Measurements from ENCODE around the gene MSLN. TPM values are rescaled to one million over a fixed set of nuclear protein-coding genes. Genes with fewer than 3 reads are reported as not detected.

Gene MSLN
- total RNA-seq, 1 donor from 2014 or later, result 4.5 TPM

DNA sequence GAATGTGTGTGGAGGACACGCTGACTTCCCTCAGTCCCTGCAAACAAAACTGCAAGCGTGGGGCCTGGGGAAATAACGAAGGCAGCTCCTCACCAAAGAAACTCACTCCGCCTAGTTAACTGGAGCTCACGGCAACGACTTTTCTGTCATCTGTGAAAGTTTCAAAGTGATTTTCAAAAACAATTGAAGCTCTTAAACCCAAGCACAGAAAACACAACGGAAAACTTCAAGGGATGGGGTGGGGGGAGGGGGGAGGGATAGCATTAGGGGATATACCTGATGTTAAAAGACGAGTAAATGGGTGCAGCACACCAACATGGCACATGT, 43.2 kb downstream of the MSLN start:
- H3K27me3 ChIP-seq (ENCODE audit: control insufficient read depth, insufficient read depth, low read length), result peaks cover 16% of the 10 kb centered on the region
- DNase-seq (ENCODE audit: low read depth) (no peak), FAIRE-seq (no peak)

DNA sequence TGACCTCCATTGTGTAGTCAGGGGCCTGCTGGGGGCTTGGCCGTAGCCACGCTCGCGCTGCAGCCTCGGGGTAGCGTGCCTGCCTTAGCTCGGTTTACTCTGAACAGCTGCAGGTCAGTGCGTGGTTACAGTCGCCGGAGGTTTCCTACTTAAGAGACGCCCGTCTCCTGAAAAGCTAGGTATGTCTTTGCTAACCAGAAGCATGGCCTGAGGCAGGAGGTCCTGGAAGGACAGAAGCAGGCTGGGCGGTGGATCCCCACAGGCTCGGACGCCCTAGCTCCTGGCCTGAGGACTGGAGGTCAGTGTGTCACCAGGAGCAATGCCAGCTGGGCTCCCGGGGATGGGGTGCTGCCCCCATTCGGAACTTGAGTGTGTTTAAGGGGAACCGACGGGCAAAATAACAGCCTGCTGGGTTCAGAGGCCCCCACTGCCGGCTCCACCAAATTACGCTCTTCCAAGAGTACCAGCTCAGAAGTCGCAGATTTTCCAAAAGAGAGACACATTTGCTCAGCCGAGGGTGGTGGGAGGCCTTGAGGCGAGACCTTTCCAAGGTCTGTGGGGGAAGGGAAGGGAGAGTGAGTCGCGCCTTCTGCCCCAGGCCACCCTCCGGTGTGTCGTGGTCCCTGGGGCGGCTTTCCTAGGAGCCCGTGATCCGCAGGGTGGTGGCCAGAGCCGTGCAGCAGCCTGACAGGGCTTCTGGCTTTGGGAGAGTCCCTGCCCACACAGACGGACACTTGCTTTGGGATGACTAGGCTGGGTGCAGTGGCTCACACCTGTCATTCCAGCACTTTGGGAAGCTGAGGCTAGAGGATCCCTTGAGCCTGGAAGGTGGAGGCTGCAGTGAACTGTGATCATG, 43.9 kb downstream of the MSLN start:
- TF ChIP-seq, protein P1, sequence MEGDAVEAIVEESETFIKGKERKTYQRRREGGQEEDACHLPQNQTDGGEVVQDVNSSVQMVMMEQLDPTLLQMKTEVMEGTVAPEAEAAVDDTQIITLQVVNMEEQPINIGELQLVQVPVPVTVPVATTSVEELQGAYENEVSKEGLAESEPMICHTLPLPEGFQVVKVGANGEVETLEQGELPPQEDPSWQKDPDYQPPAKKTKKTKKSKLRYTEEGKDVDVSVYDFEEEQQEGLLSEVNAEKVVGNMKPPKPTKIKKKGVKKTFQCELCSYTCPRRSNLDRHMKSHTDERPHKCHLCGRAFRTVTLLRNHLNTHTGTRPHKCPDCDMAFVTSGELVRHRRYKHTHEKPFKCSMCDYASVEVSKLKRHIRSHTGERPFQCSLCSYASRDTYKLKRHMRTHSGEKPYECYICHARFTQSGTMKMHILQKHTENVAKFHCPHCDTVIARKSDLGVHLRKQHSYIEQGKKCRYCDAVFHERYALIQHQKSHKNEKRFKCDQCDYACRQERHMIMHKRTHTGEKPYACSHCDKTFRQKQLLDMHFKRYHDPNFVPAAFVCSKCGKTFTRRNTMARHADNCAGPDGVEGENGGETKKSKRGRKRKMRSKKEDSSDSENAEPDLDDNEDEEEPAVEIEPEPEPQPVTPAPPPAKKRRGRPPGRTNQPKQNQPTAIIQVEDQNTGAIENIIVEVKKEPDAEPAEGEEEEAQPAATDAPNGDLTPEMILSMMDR (IDR thresholded peaks at IDR 0.05; ENCODE audit: insufficient read depth, low read length, severe bottlenecking), result no peak
- H3K4me3 ChIP-seq (ENCODE audit: low read depth, low read length), result no peak overlapping the region
- H3K36me3 ChIP-seq (ENCODE audit: control insufficient read depth, insufficient read depth, low read length), result no peaks in the 10 kb centered on the region
- peaks cover 15% of the 10 kb centered on the region for H3K27me3 ChIP-seq (ENCODE audit: control insufficient read depth, insufficient read depth, low read length)
- FAIRE-seq (no peak), DNase-seq (ENCODE audit: low read depth) (no peak)

More for the DNA sequence above, 43.2 kb downstream of the MSLN start:
- TF ChIP-seq, protein P1 (IDR thresholded peaks at IDR 0.05; ENCODE audit: insufficient read depth, low read length, severe bottlenecking), result no peak
- Histone ChIP-seq H3K36me3 (ENCODE audit: control insufficient read depth, insufficient read depth, low read length) (no peaks in the 10 kb centered on the region), H3K4me3 (ENCODE audit: low read depth, low read length) (no peak overlapping the region)

DNA sequence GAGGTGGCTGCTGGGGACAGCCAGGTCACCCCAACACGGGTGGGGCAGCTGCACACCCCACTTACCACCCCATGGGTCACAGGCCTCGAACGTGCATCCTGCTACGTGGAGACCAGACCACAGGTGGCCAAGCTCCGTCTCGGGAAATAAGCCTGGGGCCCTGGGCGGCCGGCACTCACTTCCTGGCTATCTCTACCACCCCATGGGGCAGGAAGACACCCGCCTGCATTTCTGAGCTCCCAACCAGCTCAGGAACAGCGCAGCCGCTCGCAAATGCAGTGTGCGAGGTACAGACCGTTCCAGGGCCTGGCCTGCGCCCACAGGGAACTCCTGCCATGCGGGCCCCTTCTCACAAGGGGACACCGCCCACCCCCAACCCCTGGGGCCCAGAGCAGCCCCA, 44.9 kb downstream of the MSLN start:
- H3K4me3 ChIP-seq (ENCODE audit: low read depth, low read length), result no peak overlapping the region
- peaks cover 9% of the 10 kb centered on the region for H3K27me3 ChIP-seq (ENCODE audit: control insufficient read depth, insufficient read depth, low read length)
- FAIRE-seq (no peak), DNase-seq (ENCODE audit: low read depth) (no peak)
- no peaks in the 10 kb centered on the region for H3K36me3 ChIP-seq (ENCODE audit: control insufficient read depth, insufficient read depth, low read length)
- TF ChIP-seq, protein P1 (IDR thresholded peaks at IDR 0.05; ENCODE audit: insufficient read depth, low read length, severe bottlenecking), result no peak

DNA sequence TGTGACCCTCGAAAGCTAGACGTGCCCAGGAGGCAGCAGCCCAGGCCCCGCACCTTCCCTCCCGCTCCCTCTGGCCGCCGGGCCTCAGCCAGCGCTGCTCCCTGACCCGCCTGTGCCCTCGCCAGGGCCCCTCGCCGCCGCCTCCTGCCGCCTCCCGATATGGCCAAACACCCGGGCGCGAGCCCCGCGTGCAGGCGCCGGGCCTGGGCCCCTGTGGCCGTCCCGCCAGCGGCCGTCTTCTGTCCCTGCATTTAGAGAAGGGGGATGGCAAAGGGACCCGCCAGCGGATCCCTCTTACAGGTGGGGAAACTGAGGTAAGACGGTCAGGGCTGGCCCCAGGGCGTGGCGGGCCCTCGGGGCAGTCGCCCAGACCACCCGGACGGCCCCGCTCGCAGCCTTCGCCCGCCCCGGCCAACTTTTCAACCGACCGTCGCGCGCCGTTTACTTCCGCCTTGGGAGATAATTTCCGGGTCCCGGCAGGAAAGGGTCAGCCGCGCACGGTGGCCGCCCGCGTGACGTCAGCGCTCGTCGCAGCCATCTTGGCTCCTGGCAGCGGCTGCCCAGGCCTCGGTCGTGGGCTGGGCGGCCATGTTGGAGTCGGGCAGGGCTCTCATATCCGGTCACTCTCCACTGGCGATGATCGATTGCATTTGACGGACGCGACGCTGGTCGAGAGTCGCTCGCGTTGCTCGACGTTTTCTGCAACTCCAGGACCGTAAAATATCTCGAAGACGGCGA, 47.0 kb downstream of the MSLN start:
- TF ChIP-seq, protein P1 (IDR thresholded peaks at IDR 0.05; ENCODE audit: insufficient read depth, low read length, severe bottlenecking), result no peak
- Histone ChIP-seq H3K4me3 (ENCODE audit: low read depth, low read length) (peak overlapping the region; percentile 75), H3K36me3 (ENCODE audit: control insufficient read depth, insufficient read depth, low read length) (no peaks in the 10 kb centered on the region), H3K27me3 (ENCODE audit: control insufficient read depth, insufficient read depth, low read length) (peaks cover 2% of the 10 kb centered on the region)
- peak; percentile 69 for DNase-seq (ENCODE audit: low read depth)
- no peak for FAIRE-seq

DNA sequence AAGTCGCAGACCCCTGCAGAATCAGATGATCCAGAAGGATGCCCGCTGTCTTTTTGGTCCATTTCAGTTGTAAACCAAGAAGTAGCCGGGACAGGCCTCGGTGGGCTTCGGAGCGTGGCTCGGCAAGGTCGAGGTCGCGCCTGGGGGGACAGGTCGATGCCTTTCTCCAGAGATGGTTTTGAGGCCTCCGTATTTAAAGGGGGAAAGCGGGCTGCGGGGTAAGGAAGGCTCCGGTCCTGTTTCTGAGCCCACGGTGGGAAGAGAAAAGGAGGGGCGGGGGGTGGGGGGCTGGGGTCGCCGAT, 47.5 kb downstream of the MSLN start:
- H3K27me3 ChIP-seq (ENCODE audit: control insufficient read depth, insufficient read depth, low read length), result no peaks in the 10 kb centered on the region
- TF ChIP-seq, protein P1 (IDR thresholded peaks at IDR 0.05; ENCODE audit: insufficient read depth, low read length, severe bottlenecking), result no peak
- peak overlapping the region; percentile 75 for H3K4me3 ChIP-seq (ENCODE audit: low read depth, low read length)
- no peak for DNase-seq (ENCODE audit: low read depth)
- no peak for FAIRE-seq
- H3K36me3 ChIP-seq (ENCODE audit: control insufficient read depth, insufficient read depth, low read length), result no peaks in the 10 kb centered on the region
